ENCODE measurements around the gene UBA6. TPM values are rescaled to one million over a fixed set of nuclear protein-coding genes. Genes with fewer than 3 reads are reported as not detected.

UBA6 gene
- 83.1 and 97.4 TPM in 2 replicates for total RNA-seq (2022)
- Bru-seq, nascent RNA = percentile 89 among the genes with signal in this experiment
- percentile 90 among the genes with signal in this experiment for BruChase-seq, experiment 1, labeled RNA remaining after a 6-hour chase
- BruChase-seq, experiment 2, labeled RNA remaining after a 2-hour chase = percentile 92 among the genes with signal in this experiment
- long read RNA-seq, full-length matches to known transcripts = 47 of 145 reads
- long read RNA-seq, partial matches to known transcripts = 3 of 145 reads
- long read RNA-seq, other reads (novel, unspliced or antisense) = 95 of 145 reads

- peak; percentile 40 for TF ChIP-seq CTCF (IDR thresholded peaks at IDR 0.05; ENCODE audit: unreplicated experiment)
- BruUV-seq (replicated peaks) = no TSS peak
- DNase-seq (ENCODE audit: unreplicated experiment) = peak; percentile 97
- POLR2A ChIA-PET = interaction anchor here (0.5 to 2.8 kb wide), 21 partner anchors 9 to 228 kb away, joined by 3 to 14 read pairs (median 4); partner anchors contain the start of gene CENPC
- Mint-ChIP-seq H3K4me1 (ENCODE audit: insufficient read depth, unreplicated experiment) (peaks cover 26% of the 10 kb centered on the region), H3K36me3 (ENCODE audit: insufficient read depth, unreplicated experiment) (peaks cover 6% of the 10 kb centered on the region), H3K9me3 (ENCODE audit: unreplicated experiment) (peaks cover 3% of the 10 kb centered on the region), H3K27ac (ENCODE audit: low read depth, unreplicated experiment) (peak within 1 kb of the TSS; percentile 95), H3K27me3 (ENCODE audit: insufficient read depth, unreplicated experiment) (no peaks in the 10 kb centered on the region), H3K4me3 (ENCODE audit: unreplicated experiment) (peak within 1 kb of the TSS; percentile 85)
- intact Hi-C loops (cut with micrococcal nuclease) = loop anchor here (1.0 to 2.0 kb wide), 2 partner anchors 46 to 156 kb away; partner anchors contain the start of gene CENPC
- CTCF ChIA-PET = interaction anchor here (0.5 to 2.8 kb wide), 11 partner anchors 11 to 742 kb away, joined by 3 to 7 read pairs (median 3); no protein-coding TSS in a partner anchor
Measured at GRCh38 chr4:67700738-67701516, at the start of gene UBA6. TSS of gene UBA6 (minus strand) at chr4:67701155. CDS start at chr4:67701119, 36 bp downstream.

- POLR2A ChIA-PET = no interaction called here
- H3K4me3 Mint-ChIP-seq (ENCODE audit: unreplicated experiment) = no peak overlapping the region
- no peak overlapping the region for H3K27ac Mint-ChIP-seq (ENCODE audit: low read depth, unreplicated experiment)
- H3K4me1 Mint-ChIP-seq (ENCODE audit: insufficient read depth, unreplicated experiment) = peaks cover 11% of the 10 kb centered on the region
- no peak for DNase-seq (ENCODE audit: unreplicated experiment)
- CTCF ChIA-PET = interaction anchor here (0.6 to 1.2 kb wide), 3 partner anchors 35 to 201 kb away, joined by 3 to 4 read pairs (median 3); no protein-coding TSS in a partner anchor
- no peaks in the 10 kb centered on the region for H3K27me3 Mint-ChIP-seq (ENCODE audit: insufficient read depth, unreplicated experiment)
- no peaks in the 10 kb centered on the region for H3K9me3 Mint-ChIP-seq (ENCODE audit: unreplicated experiment)
- no peak for TF ChIP-seq CTCF (IDR thresholded peaks at IDR 0.05; ENCODE audit: unreplicated experiment)
- no peaks in the 10 kb centered on the region for H3K36me3 Mint-ChIP-seq (ENCODE audit: insufficient read depth, unreplicated experiment)
- intact Hi-C loops (cut with micrococcal nuclease) = no loop called here
- BruUV-seq (replicated peaks) = no TSS peak
Measured at GRCh38 chr4:67750691-67751090, 49.7 kb upstream of the UBA6 start.

- no peak for DNase-seq (ENCODE audit: unreplicated experiment)
- Mint-ChIP-seq H3K36me3 (ENCODE audit: insufficient read depth, unreplicated experiment) (no peaks in the 10 kb centered on the region), H3K9me3 (ENCODE audit: unreplicated experiment) (no peaks in the 10 kb centered on the region), H3K4me1 (ENCODE audit: insufficient read depth, unreplicated experiment) (peaks cover 11% of the 10 kb centered on the region), H3K27me3 (ENCODE audit: insufficient read depth, unreplicated experiment) (no peaks in the 10 kb centered on the region), H3K27ac (ENCODE audit: low read depth, unreplicated experiment) (no peak overlapping the region), H3K4me3 (ENCODE audit: unreplicated experiment) (no peak overlapping the region)
- POLR2A ChIA-PET = no interaction called here
- TF ChIP-seq CTCF (IDR thresholded peaks at IDR 0.05; ENCODE audit: unreplicated experiment) = no peak
- intact Hi-C loops (cut with micrococcal nuclease) = loop anchor here (5.0 to 10.0 kb wide), 3 partner anchors 166 to 426 kb away; partner anchors contain the start of gene CENPC
- CTCF ChIA-PET = interaction anchor here (0.5 to 2.1 kb wide), 12 partner anchors 11 to 527 kb away, joined by 3 to 10 read pairs (median 3); partner anchors contain the start of gene UBA6
- BruUV-seq (replicated peaks) = no TSS peak
Measured at GRCh38 chr4:67749286-67749685, 48.3 kb upstream of the UBA6 start.
